Central memory CD8-positive, alpha-beta T cell (primary cell): ENCODE results near the gene PCSK6.

ENCODE experiments used
- ATAC-seq: fragments of 150-1000 bp; cut with Tn5 transposase; replicated peaks from 2 replicates; pipeline ENCODE4 v1.10.0; 2022; ENCODE audit warnings: mild to moderate bottlenecking, moderate FRiP score, moderate number of reproducible peaks; ENCODE audit not compliant: poor library complexity, severe bottlenecking; ENCODE audit errors: extremely low read depth
- DNase-seq, 2 donors: peaks; one replicate each; pipeline ENCODE4 v3.0.0; 2021; ENCODE audit warnings: low spot score in 2 of 2
- H3K27ac Mint-ChIP-seq: one replicate; pipeline ENCODE4 v1.8.0; 2022; ENCODE audit warnings: low read depth, mild to moderate bottlenecking, moderate library complexity, mixed read lengths
- H3K27me3 Mint-ChIP-seq: one replicate; pipeline ENCODE4 v1.8.0; 2022; ENCODE audit warnings: mixed read lengths
- H3K36me3 Mint-ChIP-seq: one replicate; pipeline ENCODE4 v1.8.0; 2022; ENCODE audit warnings: mild to moderate bottlenecking, moderate library complexity, mixed read lengths; ENCODE audit not compliant: insufficient read depth
- H3K4me1 Mint-ChIP-seq: one replicate; pipeline ENCODE4 v1.8.0; 2022; ENCODE audit warnings: mixed read lengths
- H3K4me3 Mint-ChIP-seq: one replicate; pipeline ENCODE4 v1.8.0; 2022; ENCODE audit warnings: mild to moderate bottlenecking, moderate library complexity, mixed read lengths
- H3K9me3 Mint-ChIP-seq: one replicate; pipeline ENCODE4 v1.8.0; 2022; ENCODE audit warnings: mixed read lengths

The PCSK6 gene

DNA sequence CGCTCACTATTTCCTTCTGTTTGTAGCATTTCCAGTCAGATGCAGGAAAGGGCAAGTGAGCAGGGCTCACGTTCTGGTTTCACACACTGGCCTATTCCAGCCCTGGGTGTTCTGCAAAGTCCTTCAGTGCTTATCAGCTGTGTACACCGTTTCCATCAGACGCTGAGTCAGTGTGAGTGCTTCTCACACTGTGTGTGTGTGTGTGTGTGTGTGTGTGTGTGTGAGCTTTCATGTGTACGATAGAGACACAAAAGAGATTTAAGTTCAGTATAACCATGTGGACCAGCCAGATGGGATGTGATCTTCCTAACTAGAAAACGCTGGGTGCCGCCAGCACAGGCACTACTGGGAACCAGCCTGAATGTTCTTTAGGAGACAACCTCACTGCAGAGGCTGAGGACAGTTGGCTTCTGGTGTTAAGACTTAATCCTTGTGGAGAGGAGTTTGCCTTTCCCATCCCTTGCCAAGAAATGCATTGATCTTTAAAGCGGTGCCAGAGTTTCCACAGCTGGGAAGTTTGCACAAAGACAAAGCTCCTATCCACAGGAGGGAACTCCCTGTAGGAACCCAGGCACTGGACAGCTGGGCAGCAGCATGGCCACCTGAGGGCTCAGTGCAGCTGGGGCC, 233.8 kb downstream of the PCSK6 start:
- H3K27me3 Mint-ChIP-seq = peaks cover 26% of the 10 kb centered on the region
- peaks cover 12% of the 10 kb centered on the region for H3K4me1 Mint-ChIP-seq
- H3K4me3 Mint-ChIP-seq = no peak overlapping the region
- H3K27ac Mint-ChIP-seq = no peak overlapping the region
- H3K36me3 Mint-ChIP-seq = peaks cover 11% of the 10 kb centered on the region
- ATAC-seq (no peak), DNase-seq (no peak)
- no peaks in the 10 kb centered on the region for H3K9me3 Mint-ChIP-seq

DNA sequence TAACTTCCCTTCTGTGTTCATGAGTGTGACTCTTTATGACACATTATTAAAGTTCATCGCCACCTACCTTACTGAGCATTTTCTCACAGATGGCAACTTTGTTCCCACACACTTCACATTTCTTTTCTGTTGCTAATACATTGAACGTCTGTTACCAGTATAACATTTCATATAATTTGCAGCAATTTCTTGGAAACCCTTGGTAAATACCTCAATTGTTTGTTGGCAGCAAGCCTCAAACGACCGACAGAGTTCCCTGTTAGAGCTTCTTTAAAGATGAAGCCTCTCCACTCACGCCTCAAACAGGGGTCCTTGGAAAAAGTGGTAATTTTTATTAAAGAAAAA, 234.5 kb downstream of the PCSK6 start:
- H3K4me1 Mint-ChIP-seq = peaks cover 19% of the 10 kb centered on the region
- DNase-seq (no peak), ATAC-seq (no peak)
- peaks cover 19% of the 10 kb centered on the region for H3K27me3 Mint-ChIP-seq
- no peaks in the 10 kb centered on the region for H3K9me3 Mint-ChIP-seq
- H3K4me3 Mint-ChIP-seq = no peak overlapping the region
- no peak overlapping the region for H3K27ac Mint-ChIP-seq
- H3K36me3 Mint-ChIP-seq = peaks cover 18% of the 10 kb centered on the region

DNA sequence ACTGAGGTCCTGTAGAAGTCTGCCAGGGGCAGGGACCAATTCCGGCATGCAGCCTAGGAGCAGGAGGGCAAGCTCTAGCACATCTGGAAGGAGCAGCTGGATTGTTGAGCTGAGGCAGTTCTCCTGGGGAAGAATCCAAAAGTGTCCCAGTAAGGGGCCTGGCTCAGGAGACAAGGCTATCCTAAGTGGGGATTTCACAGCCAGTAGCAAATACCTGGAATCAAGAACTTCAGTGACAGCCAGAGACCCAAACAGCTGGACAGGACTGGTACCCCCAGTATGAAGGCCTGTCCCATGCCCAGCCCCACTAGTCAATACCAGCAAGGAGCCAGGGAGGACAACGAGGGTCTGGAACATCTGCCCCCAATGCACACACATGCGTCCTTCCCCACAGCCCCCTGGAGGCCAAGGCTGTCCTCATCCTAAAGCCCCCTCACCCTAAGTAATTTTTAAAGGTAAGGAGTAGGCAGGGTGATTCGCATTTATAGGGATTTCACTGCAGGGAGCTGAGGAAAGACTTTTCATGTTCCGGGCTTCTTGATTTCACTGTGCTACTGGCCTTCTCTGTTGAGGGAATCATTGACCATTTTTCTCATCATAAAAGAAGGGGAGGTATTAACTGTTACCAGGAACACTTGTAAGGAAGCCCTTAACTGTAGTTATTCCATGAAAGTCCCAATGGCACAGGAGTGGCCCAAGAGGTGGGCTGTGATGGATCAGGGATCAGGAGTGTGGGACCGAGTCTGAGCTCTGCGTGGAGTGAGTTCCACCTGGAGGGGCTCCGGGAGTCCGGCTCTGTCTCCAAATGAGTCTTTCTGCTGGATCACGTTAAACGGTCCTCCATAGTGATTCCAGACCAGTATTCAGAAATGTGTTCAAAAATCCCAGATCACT, 235.1 kb downstream of the PCSK6 start:
- H3K36me3 Mint-ChIP-seq = peaks cover 18% of the 10 kb centered on the region
- DNase-seq (no peak), ATAC-seq (no peak)
- no peak overlapping the region for H3K27ac Mint-ChIP-seq
- H3K4me1 Mint-ChIP-seq = peaks cover 24% of the 10 kb centered on the region
- H3K9me3 Mint-ChIP-seq = no peaks in the 10 kb centered on the region
- H3K4me3 Mint-ChIP-seq = no peak overlapping the region
- H3K27me3 Mint-ChIP-seq = peaks cover 13% of the 10 kb centered on the region
